ENCODE results near the gene RBM15.

DNA sequence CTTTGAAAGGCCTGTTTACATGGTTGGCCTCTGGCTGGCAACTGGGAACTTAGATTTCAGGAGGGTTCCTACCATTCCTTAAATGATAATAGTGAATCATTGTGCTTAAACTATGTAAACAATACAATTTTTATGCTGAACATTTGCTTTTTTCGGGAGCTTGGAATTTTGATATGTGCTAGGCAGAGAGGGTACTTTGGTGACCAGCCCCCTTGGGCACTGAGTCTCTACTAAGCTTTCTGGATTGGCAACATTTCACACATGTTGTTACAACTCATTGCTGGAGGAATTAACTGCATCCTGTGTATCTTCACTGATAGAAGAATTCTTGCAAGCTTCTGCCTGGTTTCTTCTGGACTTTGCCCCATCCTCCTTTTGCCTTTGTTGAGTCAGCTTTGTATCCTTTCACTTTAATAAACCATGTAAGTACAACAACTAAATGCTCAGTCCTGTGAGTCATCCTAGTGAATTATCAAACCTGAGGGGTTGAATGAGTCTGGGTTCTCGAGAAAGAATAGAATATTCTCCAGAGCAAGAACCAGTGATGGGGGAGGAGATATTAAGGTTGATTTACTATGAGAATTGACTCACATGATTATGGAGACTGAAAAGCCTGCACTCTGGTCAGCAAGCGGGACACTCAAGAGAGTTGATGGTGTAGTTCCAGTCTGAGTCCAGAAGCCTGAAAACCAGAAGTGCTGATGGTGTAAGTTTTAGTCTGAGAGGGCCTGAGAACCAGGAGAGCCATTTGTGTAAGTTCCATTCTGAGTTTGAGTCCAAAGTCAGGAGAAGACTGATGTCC lies 54.7 kb downstream of the RBM15 start:
- TF ChIP-seq CTCF (IDR thresholded peaks at IDR 0.05 in 8 of 11, conservative IDR thresholded peaks at IDR 0.05 in 3 of 11) (no peak), POLR2A (IDR thresholded peaks at IDR 0.05) (no peak)

Measured in spleen (tissue), 7 donors.